Left renal cortex interstitium (tissue), 4 donors: ENCODE results near the gene NAIP. TPM values are rescaled to one million over a fixed set of nuclear protein-coding genes. Genes with fewer than 3 reads are reported as not detected.
"Not testable (repeated sequence)": the region's sequence is repeated elsewhere in the genome, so short reads cannot be mapped to it uniquely, and the experiment has no call there.

Experiments used
- DNase-seq, 4 donors: peaks; one replicate each; pipeline ENCODE4 v3.0.0-alpha.2; 2013; ENCODE audit warnings: low read depth in 4 of 4, low spot score in 2 of 4, missing footprints in 1 of 4
- polyA plus RNA-seq, 4 donors: library from polyadenylated mRNA; unstranded; fragments of 120-200 nt; gene quantifications; one replicate each; pipeline ENCODE4 v1.2.1, GENCODE V29; 2013; ENCODE audit not compliant: insufficient read length in 4 of 4

Gene NAIP, protein sequence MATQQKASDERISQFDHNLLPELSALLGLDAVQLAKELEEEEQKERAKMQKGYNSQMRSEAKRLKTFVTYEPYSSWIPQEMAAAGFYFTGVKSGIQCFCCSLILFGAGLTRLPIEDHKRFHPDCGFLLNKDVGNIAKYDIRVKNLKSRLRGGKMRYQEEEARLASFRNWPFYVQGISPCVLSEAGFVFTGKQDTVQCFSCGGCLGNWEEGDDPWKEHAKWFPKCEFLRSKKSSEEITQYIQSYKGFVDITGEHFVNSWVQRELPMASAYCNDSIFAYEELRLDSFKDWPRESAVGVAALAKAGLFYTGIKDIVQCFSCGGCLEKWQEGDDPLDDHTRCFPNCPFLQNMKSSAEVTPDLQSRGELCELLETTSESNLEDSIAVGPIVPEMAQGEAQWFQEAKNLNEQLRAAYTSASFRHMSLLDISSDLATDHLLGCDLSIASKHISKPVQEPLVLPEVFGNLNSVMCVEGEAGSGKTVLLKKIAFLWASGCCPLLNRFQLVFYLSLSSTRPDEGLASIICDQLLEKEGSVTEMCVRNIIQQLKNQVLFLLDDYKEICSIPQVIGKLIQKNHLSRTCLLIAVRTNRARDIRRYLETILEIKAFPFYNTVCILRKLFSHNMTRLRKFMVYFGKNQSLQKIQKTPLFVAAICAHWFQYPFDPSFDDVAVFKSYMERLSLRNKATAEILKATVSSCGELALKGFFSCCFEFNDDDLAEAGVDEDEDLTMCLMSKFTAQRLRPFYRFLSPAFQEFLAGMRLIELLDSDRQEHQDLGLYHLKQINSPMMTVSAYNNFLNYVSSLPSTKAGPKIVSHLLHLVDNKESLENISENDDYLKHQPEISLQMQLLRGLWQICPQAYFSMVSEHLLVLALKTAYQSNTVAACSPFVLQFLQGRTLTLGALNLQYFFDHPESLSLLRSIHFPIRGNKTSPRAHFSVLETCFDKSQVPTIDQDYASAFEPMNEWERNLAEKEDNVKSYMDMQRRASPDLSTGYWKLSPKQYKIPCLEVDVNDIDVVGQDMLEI (N-terminal part only)
- 10 to 100 TPM; 11.5 to 47.7 (median 20.0) TPM for polyA plus RNA-seq

GRCh38 chr5:71025289-71025953, at the start of gene NAIP:
Gene NAIP, minus strand, starts transcription at chr5:71025339. Its CDS starts 12,424 bp downstream, at chr5:71012915.
- not testable (repeated sequence) for DNase-seq

DNA sequence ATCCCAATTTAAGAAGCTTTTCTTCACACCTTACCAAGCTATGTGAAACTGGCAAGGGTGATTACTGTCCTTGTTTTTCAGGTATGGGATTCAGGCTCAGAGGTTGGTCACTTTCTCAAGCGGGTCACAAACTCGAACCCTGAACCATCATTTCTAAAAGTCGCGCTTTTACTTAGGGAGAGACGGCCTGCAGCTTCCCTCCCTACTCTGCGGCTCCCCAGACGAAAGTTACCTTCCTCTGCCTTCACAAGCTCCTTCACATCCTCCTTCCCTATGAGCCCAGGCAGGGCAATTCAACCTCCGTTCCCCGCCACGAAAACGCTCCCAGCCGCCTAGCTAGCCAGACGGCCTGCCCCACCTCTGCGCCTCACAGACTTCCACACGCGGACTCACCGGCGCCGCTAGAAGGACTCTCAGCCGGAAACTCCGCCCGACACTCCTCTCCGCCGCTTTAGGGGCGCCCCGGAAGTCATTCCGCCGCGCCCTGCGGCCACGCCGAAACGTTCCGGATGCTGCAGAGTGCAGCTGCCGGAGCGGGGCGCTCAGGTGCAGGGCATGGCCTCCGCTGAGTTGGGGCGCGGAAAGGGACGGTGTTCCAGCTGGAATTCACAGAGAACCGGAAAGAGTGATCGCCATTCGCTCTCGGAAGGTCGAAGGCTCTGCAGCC, 42.3 kb upstream of the NAIP start, which contains the start of gene GTF2H2:
Gene GTF2H2, minus strand, starts transcription at position 415 of the 667 bp plus-strand sequence. CDS start 4,913 bp downstream, outside the sequence.
- not testable (repeated sequence) for DNase-seq

GRCh38 chr5:71061322-71061721, 36.2 kb upstream of the NAIP start:
- not testable (repeated sequence) for DNase-seq

- DNase-seq, result not testable (repeated sequence)
Observed at GRCh38 chr5:71059426-71059825, 34.3 kb upstream of the NAIP start.

GRCh38 chr5:71044808-71045207, 19.7 kb upstream of the NAIP start:
- DNase-seq, result not testable (repeated sequence)

GRCh38 chr5:71044128-71044527, 19.0 kb upstream of the NAIP start:
- not testable (repeated sequence) for DNase-seq

DNA sequence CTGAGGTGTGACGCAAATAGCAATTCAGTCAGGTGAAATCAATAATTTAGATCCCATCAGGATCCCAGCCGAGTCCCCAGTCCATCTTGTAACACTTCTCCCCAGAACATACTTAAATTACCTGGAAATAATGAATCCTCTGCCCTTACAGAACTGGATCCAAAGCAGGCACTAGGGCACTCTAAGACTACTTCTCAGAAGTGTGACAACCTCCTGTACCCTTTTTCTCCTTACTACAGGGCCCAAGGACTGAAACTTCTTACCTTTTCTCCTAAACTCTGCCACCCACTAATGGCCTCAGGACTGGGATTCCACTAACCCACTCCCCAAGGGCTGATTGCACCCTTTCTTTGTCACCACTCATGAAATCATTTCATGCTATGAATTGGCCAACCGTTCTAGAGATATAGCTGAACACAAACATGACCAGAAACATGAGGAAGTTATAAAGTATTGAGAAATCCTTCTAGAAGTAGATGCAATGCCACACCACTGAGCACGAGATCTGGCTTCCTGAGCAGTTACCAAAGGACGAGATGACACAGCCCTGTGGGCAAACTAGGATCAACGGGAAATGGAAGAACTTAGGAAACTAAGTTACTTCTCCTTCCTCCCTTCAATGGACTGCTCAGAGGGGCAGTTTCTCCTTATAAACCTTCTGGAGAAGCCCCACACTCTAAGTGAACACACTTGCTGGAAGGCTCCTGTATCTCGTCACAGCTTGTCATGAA, 6.1 kb upstream of the NAIP start:
- not testable (repeated sequence) for DNase-seq

DNA sequence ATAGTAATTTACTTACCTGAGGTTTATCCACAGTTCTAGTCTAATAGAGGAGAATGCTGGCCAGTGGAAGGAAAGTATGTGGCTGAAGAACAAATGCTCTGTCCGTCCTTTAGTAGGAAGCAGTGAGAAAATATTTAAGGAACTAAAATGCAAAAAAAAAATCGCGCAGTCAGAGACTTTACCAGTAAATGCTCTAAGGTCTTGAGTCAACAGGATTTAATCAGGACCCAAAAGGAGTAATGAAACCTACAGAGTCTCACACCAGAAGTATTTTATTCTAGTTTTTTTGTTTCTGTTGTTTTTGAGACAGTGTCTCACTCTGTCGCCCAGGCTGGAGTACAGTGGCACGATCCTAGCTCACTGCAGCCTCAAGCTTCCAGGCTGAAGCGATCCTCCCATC, 4.5 kb downstream of the NAIP start:
- DNase-seq, result not testable (repeated sequence)

DNA sequence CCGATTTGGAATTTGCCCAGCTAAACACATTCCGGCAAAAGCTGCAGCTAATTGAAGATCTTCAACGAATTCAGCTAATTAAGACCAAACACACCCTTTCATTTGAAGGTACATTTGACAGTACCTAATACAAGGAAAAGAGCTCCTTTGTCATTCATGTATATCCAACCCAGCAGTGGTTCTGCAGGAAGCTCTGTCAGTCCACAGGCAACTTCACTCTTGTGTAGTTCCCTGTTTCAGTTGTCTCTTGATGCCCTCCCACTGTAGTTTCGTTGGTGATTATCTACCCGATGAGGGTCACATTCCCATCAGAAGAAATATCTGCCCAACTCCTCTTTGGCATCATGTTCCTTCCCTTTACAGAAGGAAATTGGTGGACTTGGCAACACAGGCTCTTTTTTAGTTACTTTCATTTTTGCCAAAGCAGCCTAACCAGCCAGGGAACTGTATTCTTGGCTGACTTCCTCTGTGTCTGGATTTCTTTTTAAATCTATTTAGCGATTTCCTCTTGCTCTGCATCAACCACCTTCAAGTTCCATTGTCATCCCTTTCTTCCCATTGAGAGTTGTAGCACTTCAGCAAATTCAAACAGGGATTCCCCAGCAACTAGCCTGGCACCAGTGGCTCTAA, 6.6 kb downstream of the NAIP start:
- DNase-seq, result not testable (repeated sequence)

DNA sequence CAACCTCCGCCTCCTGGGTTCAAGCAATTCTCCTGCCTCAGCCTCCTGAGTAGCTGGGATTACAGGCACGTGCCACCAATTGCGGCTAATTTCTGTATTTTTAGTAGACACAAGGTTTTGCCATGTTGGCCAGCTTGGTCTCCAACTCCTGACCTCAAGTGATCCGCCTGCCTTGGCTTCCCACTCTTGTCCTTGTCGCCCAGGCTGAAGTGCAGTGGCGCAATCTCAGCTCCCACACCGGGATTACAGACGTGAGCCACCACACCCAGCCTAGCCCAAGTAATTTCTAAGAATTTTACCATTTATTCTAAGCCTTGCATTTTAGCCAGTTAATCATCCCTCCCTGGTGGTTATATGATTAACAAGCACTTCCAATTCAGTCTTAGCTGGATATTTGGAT, 11.0 kb downstream of the NAIP start:
- no peak for DNase-seq

- no peak for DNase-seq
Observed at GRCh38 chr5:71013575-71013974, 11.6 kb downstream of the NAIP start.

DNA sequence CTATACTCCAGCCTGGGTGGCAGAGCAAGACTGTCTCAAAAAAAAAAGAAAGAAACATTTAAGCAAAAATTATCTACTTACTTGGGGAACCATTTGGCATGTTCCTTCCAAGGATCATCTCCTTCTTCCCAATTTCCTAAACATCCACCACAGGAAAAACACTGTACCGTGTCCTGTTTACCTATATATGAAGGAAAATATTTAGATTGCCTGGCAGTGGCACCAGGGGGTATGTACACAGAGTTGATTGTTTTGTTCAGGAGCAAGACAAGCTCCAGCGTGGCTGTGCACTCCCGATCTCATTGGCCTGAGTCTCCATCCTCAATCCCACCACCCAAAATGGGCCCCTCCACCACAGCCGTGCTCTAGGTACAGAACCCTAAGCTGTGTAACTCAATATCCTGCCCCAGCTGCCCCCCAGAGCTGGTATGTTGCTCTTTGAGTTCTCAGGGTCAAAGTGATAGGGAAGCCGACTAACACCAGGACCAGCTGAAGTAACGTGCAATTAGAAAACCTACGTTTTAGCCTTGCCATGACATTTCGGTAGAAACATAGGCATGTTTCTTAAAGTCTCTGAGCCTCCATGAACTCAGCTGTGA, 13.8 kb downstream of the NAIP start:
- DNase-seq, result no peak

GRCh38 chr5:71006983-71007382, 18.2 kb downstream of the NAIP start:
- not testable (repeated sequence) for DNase-seq

DNA sequence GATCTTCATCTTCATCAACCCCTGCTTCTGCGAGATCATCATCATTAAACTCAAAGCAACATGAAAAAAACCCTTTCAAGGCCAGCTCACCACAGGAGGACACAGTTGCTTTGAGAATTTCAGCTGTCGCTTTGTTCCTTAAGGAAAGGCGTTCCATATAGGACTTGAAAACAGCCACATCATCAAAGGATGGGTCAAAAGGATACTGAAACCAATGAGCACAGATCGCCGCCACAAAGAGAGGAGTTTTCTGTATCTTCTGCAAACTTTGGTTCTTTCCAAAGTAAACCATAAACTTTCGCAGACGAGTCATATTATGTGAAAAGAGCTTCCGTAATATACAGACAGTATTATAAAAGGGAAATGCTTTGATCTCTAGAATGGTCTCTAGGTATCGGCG, 40.3 kb downstream of the NAIP start:
- not testable (repeated sequence) for DNase-seq

DNA sequence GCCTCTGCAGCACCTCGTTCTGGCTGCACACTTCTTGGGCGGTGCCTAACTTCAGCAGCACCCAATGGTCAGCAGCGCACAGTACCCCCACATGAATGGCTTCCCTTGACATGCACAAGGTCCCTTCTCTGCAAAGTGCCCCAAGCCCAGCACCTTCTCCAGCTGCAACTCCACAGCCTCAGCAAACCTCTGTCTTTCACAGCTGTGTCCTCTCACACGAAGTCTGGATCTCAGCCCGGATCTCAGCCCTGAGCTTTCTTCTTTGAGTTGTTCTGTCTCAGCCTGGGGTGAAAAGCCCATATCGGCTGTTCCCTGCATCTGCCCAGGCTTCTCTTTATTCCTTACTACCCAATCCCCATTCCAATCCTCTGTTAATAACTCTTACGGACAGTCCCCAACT, 57.9 kb downstream of the NAIP start:
- DNase-seq, result not testable (repeated sequence)

GRCh38 chr5:70964531-70964930, 60.6 kb downstream of the NAIP start:
- DNase-seq, result not testable (repeated sequence)

GRCh38 chr5:70953068-70953467, 72.1 kb downstream of the NAIP start:
- not testable (repeated sequence) for DNase-seq

GRCh38 chr5:70932560-70932959, 92.6 kb downstream of the NAIP start:
- DNase-seq, result not testable (repeated sequence)
